Esophagus squamous epithelium (tissue), 5 donors: ENCODE measurements around the gene SSC5D. TPM values are rescaled to one million over a fixed set of nuclear protein-coding genes. Genes with fewer than 3 reads are reported as not detected.

Experiments
- DNase-seq: peaks from one replicate; lab custom pipeline; 2025; lab: John Stamatoyannopoulos, UW
- H3K27ac ChIP-seq, 4 donors: fragments of 200-600 bp; sonication (generic); one replicate each; pipeline ENCODE4 v1.5.1; 2016 to 2019; ENCODE audit warnings: mild to moderate bottlenecking in 1 of 4
- H3K27me3 ChIP-seq, 4 donors: fragments of 200-600 bp; sonication (generic); 1 replicate in 3 of 4; 2 replicates in 1 of 4; pipeline versions ENCODE4 v1.5.1 to v1.6.0; 2017 to 2021; ENCODE audit warnings: antibody characterized with exemption in 1 of 4
- H3K36me3 ChIP-seq, 3 donors: fragments of 200-600 bp; sonication (generic); one replicate each; pipeline ENCODE4 v1.5.1; 2016 to 2019
- H3K4me1 ChIP-seq, 3 donors: fragments of 200-600 bp; sonication (generic); one replicate each; pipeline ENCODE4 v1.5.1; 2017 to 2019
- H3K4me3 ChIP-seq, 4 donors: fragments of 200-600 bp; sonication (generic); 1 replicate in 3 of 4; 2 replicates in 1 of 4; pipeline ENCODE4 v1.5.1; 2016 to 2019; ENCODE audit warnings: mild to moderate bottlenecking in 2 of 4, moderate library complexity in 1 of 4
- H3K9me3 ChIP-seq, 3 donors: fragments of 200-600 bp; sonication (generic); one replicate each; pipeline ENCODE4 v1.5.1; 2016 to 2019
- CTCF ChIP-seq, 6 experiments: fragments of 450-650 bp in 4 of 6; fragments of 200-600 bp in 2 of 6; sonication (generic) in 2 of 6; IDR thresholded peaks; one replicate each; pipeline ENCODE4 v1.5.1; 2016 to 2019; ENCODE audit warnings: antibody characterized with exemption in 6 of 6, mild to moderate bottlenecking in 4 of 6, moderate library complexity in 4 of 6
- POLR2A ChIP-seq, 4 donors: fragments of 450-650 bp; IDR thresholded peaks; one replicate each; pipeline ENCODE4 v1.6.1; 2017; ENCODE audit warnings: antibody characterized with exemption in 4 of 4, mild to moderate bottlenecking in 4 of 4, moderate library complexity in 3 of 4
- WGBS, 2 donors: methylation state at CpG; one replicate each; pipeline ENCODE4 v1.1.5; 2018; 5-methylcytosine and 5-hydroxymethylcytosine counted together
- intact Hi-C: fragments of 100-400 bp; cut with DNase I; formaldehyde crosslinking; loops from one replicate; pipeline ENCODE4 v1.15.0; 2022
- total RNA-seq, 4 donors: library from RNA; depleted of rRNA; stranded (reverse); fragments of >200 nt; gene quantifications; one replicate each; pipeline ENCODE4 v1.1.0, GENCODE V29; 2016
- donor health status: DM: yes; HTN: yes; CAD: no.

Gene SSC5D
- total RNA-seq, 4 donors from 2014 or later = 0.40 to 5.0 (median 0.68) TPM

GRCh38 chr19:55559684-55560083 is 71.4 kb downstream of the SSC5D start:
- peaks cover 0 to 4% (median 0%) of the 10 kb centered on the region in 3 donors for H3K4me1 ChIP-seq
- H3K4me3 ChIP-seq = no peak overlapping the region
- intact Hi-C loops = no loop called here
- H3K36me3 ChIP-seq = no peaks in the 10 kb centered on the region
- DNase-seq = no peak
- peaks cover 0 to 7% (median 0%) of the 10 kb centered on the region in 3 donors for H3K9me3 ChIP-seq
- no peak overlapping the region for H3K27ac ChIP-seq
- TF ChIP-seq CTCF (IDR thresholded peaks at IDR 0.05) = no peak
- no peak for TF ChIP-seq POLR2A (IDR thresholded peaks at IDR 0.05)
- 56 to 80% methylated on average over 9 of the region's 9 CpGs for WGBS, 2 donors
- peaks cover 0 to 33% (median 0%) of the 10 kb centered on the region in 4 donors for H3K27me3 ChIP-seq

GRCh38 chr19:55563261-55563690 is 75.0 kb downstream of the SSC5D start:
- H3K36me3 ChIP-seq = no peaks in the 10 kb centered on the region
- intact Hi-C loops = no loop called here
- no peak for DNase-seq
- no peak overlapping the region for H3K4me3 ChIP-seq
- no peak for TF ChIP-seq CTCF (IDR thresholded peaks at IDR 0.05)
- no peak for TF ChIP-seq POLR2A (IDR thresholded peaks at IDR 0.05)
- H3K27me3 ChIP-seq = peaks cover 0 to 47% (median 0%) of the 10 kb centered on the region in 4 donors
- WGBS, 2 donors = 32 to 45% methylated on average over 12 of the region's 12 CpGs
- H3K9me3 ChIP-seq = peaks cover 0 to 7% (median 0%) of the 10 kb centered on the region in 3 donors
- H3K4me1 ChIP-seq = peaks cover 0 to 4% (median 0%) of the 10 kb centered on the region in 3 donors
- no peak overlapping the region for H3K27ac ChIP-seq

GRCh38 chr19:55566823-55567222 is 78.6 kb downstream of the SSC5D start:
- Histone ChIP-seq H3K9me3 (no peaks in the 10 kb centered on the region), H3K4me1 (peaks cover 0 to 4% (median 0%) of the 10 kb centered on the region in 3 donors), H3K4me3 (no peak overlapping the region), H3K27ac (no peak overlapping the region), H3K36me3 (no peaks in the 10 kb centered on the region), H3K27me3 (peaks cover 0 to 31% (median 0%) of the 10 kb centered on the region in 4 donors)
- intact Hi-C loops = no loop called here
- DNase-seq = no peak
- TF ChIP-seq POLR2A (IDR thresholded peaks at IDR 0.05) (no peak), CTCF (IDR thresholded peaks at IDR 0.05) (no peak)
- WGBS, 2 donors = 35 to 36% methylated on average over 9 of the region's 9 CpGs

- Histone ChIP-seq H3K27ac (no peak overlapping the region), H3K36me3 (no peaks in the 10 kb centered on the region), H3K9me3 (no peaks in the 10 kb centered on the region), H3K4me3 (no peak overlapping the region), H3K4me1 (peaks cover 0 to 4% (median 0%) of the 10 kb centered on the region in 3 donors), H3K27me3 (peaks cover 0 to 31% (median 0%) of the 10 kb centered on the region in 4 donors)
- no peak for TF ChIP-seq CTCF (IDR thresholded peaks at IDR 0.05)
- no peak for TF ChIP-seq POLR2A (IDR thresholded peaks at IDR 0.05)
- no peak for DNase-seq
- intact Hi-C loops = no loop called here
Observed at GRCh38 chr19:55567708-55568328, 79.6 kb downstream of the SSC5D start.

Other genes with a start within 250 kb of the SSC5D start
- gene PPP6R1, start 229.4 kb upstream of the SSC5D start, total RNA-seq = 10 to 100 TPM; 30.6 to 59.2 (median 47.4) TPM
- gene HSPBP1, start 208.3 kb upstream of the SSC5D start, total RNA-seq = 10 to 100 TPM; 27.1 to 40.7 (median 32.4) TPM
- gene BRSK1, start 204.4 kb upstream of the SSC5D start, total RNA-seq = 1 to 10 TPM in 1 of 4 donors, under 1 TPM in 1, not detected in 2; 0.73 to 1.1 TPM
- 1 to 10 TPM in 1 of 4 donors, not detected in 3; 1.7 TPM for gene TMEM150B, start 163.1 kb upstream of the SSC5D start, total RNA-seq
- 1 to 10 TPM; 5.3 to 9.9 (median 8.2) TPM for gene KMT5C, start 148.6 kb upstream of the SSC5D start, total RNA-seq
- 1 to 10 TPM in 1 of 4 donors, under 1 TPM in 2, not detected in 1; 0.66 to 1.4 (median 0.95) TPM for gene COX6B2, start 133.7 kb upstream of the SSC5D start, total RNA-seq
- not detected for gene GARIN5B, start 125.2 kb upstream of the SSC5D start, total RNA-seq
- not detected for gene IL11, start 118.0 kb upstream of the SSC5D start, total RNA-seq
- gene TMEM190, start 111.6 kb upstream of the SSC5D start, total RNA-seq = not detected
- gene TMEM238, start 104.1 kb upstream of the SSC5D start, total RNA-seq = 10 to 100 TPM; 11.9 to 41.8 (median 27.1) TPM
- 100 to 1,000 TPM; 395 to 866 (median 753) TPM for gene RPL28, start 102.5 kb upstream of the SSC5D start, total RNA-seq
- gene UBE2S, start 80.6 kb upstream of the SSC5D start, total RNA-seq = 10 to 100 TPM; 15.6 to 41.4 (median 31.2) TPM
- gene SHISA7, start 45.1 kb upstream of the SSC5D start, total RNA-seq = not detected
- gene ISOC2, start 26.8 kb upstream of the SSC5D start, total RNA-seq = 10 to 100 TPM; 60.5 to 98.1 (median 78.7) TPM
- gene C19orf85, start 23.7 kb upstream of the SSC5D start, total RNA-seq = not detected
- gene ZNF628, start 11.8 kb upstream of the SSC5D start, total RNA-seq = 10 to 100 TPM in 1 of 4 donors, 1 to 10 TPM in 3; 4.4 to 22.0 (median 6.8) TPM
- gene NAT14, start 3.2 kb upstream of the SSC5D start, total RNA-seq = 1 to 10 TPM; 1.3 to 4.3 (median 2.9) TPM
- gene SBK2, start 48.7 kb downstream of the SSC5D start, total RNA-seq = not detected
- gene SBK3, start 57.1 kb downstream of the SSC5D start, total RNA-seq = 1 to 10 TPM in 1 of 4 donors, under 1 TPM in 1, not detected in 2; 0.22 to 1.0 TPM
- 1 to 10 TPM in 3 of 4 donors, under 1 TPM in 1; 0.75 to 3.0 (median 2.2) TPM for gene ZNF579, start 92.4 kb downstream of the SSC5D start, total RNA-seq
- 10 to 100 TPM in 1 of 4 donors, 1 to 10 TPM in 3; 5.8 to 12.7 (median 7.9) TPM for gene FIZ1, start 111.1 kb downstream of the SSC5D start, total RNA-seq
- 10 to 100 TPM; 17.7 to 25.9 (median 22.9) TPM for gene ZNF524, start 111.9 kb downstream of the SSC5D start, total RNA-seq
- gene ZNF865, start 117.2 kb downstream of the SSC5D start, total RNA-seq = 1 to 10 TPM; 2.7 to 5.3 (median 3.3) TPM
- gene ZNF784, start 136.1 kb downstream of the SSC5D start, total RNA-seq = 1 to 10 TPM; 2.9 to 6.9 (median 4.4) TPM
- gene ZNF580, start 152.6 kb downstream of the SSC5D start, total RNA-seq = 10 to 100 TPM in 3 of 4 donors, 1 to 10 TPM in 1; 8.8 to 19.1 (median 12.9) TPM
- gene ZNF581, start 155.2 kb downstream of the SSC5D start, total RNA-seq = 10 to 100 TPM; 11.8 to 20.2 (median 14.0) TPM
- gene CCDC106, start 159.8 kb downstream of the SSC5D start, total RNA-seq = 1 to 10 TPM; 2.4 to 7.2 (median 4.6) TPM
- 100 to 1,000 TPM in 2 of 4 donors, 10 to 100 TPM in 2; 85.0 to 112 (median 99.7) TPM for gene U2AF2, start 166.6 kb downstream of the SSC5D start, total RNA-seq
- 100 to 1,000 TPM in 1 of 4 donors, 10 to 100 TPM in 3; 52.1 to 168 (median 77.4) TPM for gene EPN1, start 186.8 kb downstream of the SSC5D start, total RNA-seq
- not detected for gene NLRP9, start 250.0 kb downstream of the SSC5D start, total RNA-seq